HepG2 (cell line): Measurements from ENCODE around the gene RPL27A. TPM values are rescaled to one million over a fixed set of nuclear protein-coding genes. Genes with fewer than 3 reads are reported as not detected.

Experiments used
- ATAC-seq: fragments of 200-7000 bp; cut with Tn5 transposase; 3 replicates; pipeline ENCODE4 v1.9.1; 2020; ENCODE audit warnings: mild to moderate bottlenecking, moderate library complexity
- BruUV-seq: library from RNA; stranded (reverse); fragments of 400-500 nt; replicated peaks from 2 replicates; lab custom pipeline; 2021; lab: Mats Ljungman, UMichigan
- CTCF ChIA-PET: fragments of 300-600 bp; formaldehyde crosslinking; extraction: SDS; loops from one replicate; lab custom pipeline; 2021; ENCODE audit warnings: low total read pairs, inconsistent platforms, low intra/inter-chr PET ratio; lab: Yijun Ruan, JAX
- POLR2A ChIA-PET: fragments of 350-600 bp; sonication (Branson Sonifier 250); formaldehyde crosslinking; loops from one replicate; lab custom pipeline; 2020; ENCODE audit warnings: antibody characterized with exemption, inconsistent platforms; lab: Yijun Ruan, JAX
- DNase-seq: peaks from one replicate; pipeline ENCODE4 v3.0.0-alpha.2; 2015; ENCODE audit warnings: low spot score
- FAIRE-seq: peaks from 3 replicates; lab custom pipeline; 2011; peaks lifted over from hg19 to GRCh38; lab: Jason Lieb, UNC
- H2AFZ ChIP-seq: one replicate; pipeline ENCODE4 v1.6.1; 2011; ENCODE audit warnings: low read length, inconsistent platforms
- H3K27ac ChIP-seq: fragments of 300-600 bp; 3 replicates; pipeline ENCODE4 v1.8.0; 2011; ENCODE audit warnings: mixed run types, mild to moderate bottlenecking, mixed read lengths, low read length, inconsistent platforms; ENCODE audit not compliant: insufficient read depth; ENCODE audit errors: extremely low read length
- H3K27me3 ChIP-seq, 2 experiments: fragments of 200-600 bp in 1 of 2; 2 replicates in 1 of 2; 3 replicates in 1 of 2; pipeline versions ENCODE4 v1.6.0 to v1.8.0; 2011; ENCODE audit warnings: low read length in 2 of 2, mild to moderate bottlenecking in 2 of 2, moderate library complexity in 2 of 2, inconsistent platforms in 1 of 2; ENCODE audit not compliant: insufficient read depth in 2 of 2, control insufficient read depth in 1 of 2
- H3K36me3 ChIP-seq, 2 experiments: fragments of 200-600 bp in 1 of 2; replicated peaks in 1 of 2; 2 replicates in 1 of 2; 3 replicates in 1 of 2; pipeline versions ENCODE4 v1.5.1 to v1.8.0; 2011; ENCODE audit warnings: low read length in 2 of 2, inconsistent platforms in 1 of 2; ENCODE audit not compliant: insufficient read depth in 2 of 2, control insufficient read depth in 1 of 2
- H3K4me1 ChIP-seq: 2 replicates; pipeline ENCODE4 v1.5.1; 2012; ENCODE audit warnings: low read length, inconsistent platforms; ENCODE audit not compliant: insufficient read depth
- H3K4me2 ChIP-seq: 2 replicates; pipeline ENCODE4 v1.6.0; 2011; ENCODE audit warnings: low read depth, low read length, inconsistent platforms
- H3K4me3 ChIP-seq, 3 experiments: fragments of 200-600 bp in 1 of 3; sonication (generic), shearing (Covaris generic) in 1 of 3; replicated peaks in 1 of 3; 2 replicates each; pipeline ENCODE4 v1.5.1; 2011 to 2016; ENCODE audit warnings: low read length in 3 of 3, inconsistent platforms in 2 of 3, low read depth in 2 of 3, mild to moderate bottlenecking in 2 of 3, control low read depth in 1 of 3, mixed read lengths in 1 of 3; ENCODE audit not compliant: insufficient read depth in 1 of 3
- H3K79me2 ChIP-seq: one replicate; pipeline ENCODE4 v1.6.1; 2011; ENCODE audit warnings: low read length, inconsistent platforms; ENCODE audit not compliant: insufficient read depth
- H3K9ac ChIP-seq: 2 replicates; pipeline ENCODE4 v1.6.0; 2011; ENCODE audit warnings: mild to moderate bottlenecking, low read depth, low read length, inconsistent platforms; ENCODE audit not compliant: insufficient read depth
- H3K9me3 ChIP-seq: 2 replicates; pipeline ENCODE4 v1.5.1; 2012; ENCODE audit warnings: mild to moderate bottlenecking, low read length
- H4K20me1 ChIP-seq: 2 replicates; pipeline ENCODE4 v1.6.0; 2011; ENCODE audit warnings: inconsistent platforms, mild to moderate bottlenecking, low read length, moderate library complexity; ENCODE audit not compliant: insufficient read depth
- CREB1 ChIP-seq, 2 experiments: fragments of 450-650 bp in 1 of 2; IDR thresholded peaks; 2 replicates each; pipeline ENCODE4 v1.6.1; 2016 to 2017; ENCODE audit warnings: control low read depth in 1 of 2, mild to moderate bottlenecking in 1 of 2, missing compliant biosample characterization in 1 of 2, missing genetic modification characterization in 1 of 2
- CREM ChIP-seq, 2 experiments: sonication (generic) in 1 of 2; formaldehyde crosslinking in 1 of 2; IDR thresholded peaks; 2 replicates each; pipeline versions ENCODE4 v1.4.0 to v1.6.1; 2016 to 2020; ENCODE audit warnings: antibody characterized with exemption in 1 of 2, mild to moderate bottlenecking in 1 of 2, missing genetic modification reagents in 1 of 2
- ETV5 ChIP-seq: IDR thresholded peaks from 2 replicates; pipeline ENCODE4 v1.6.1; 2018; ENCODE audit warnings: missing biosample characterization, missing genetic modification reagents, inconsistent platforms, borderline replicate concordance
- FOXC1 ChIP-seq: sonication (generic); formaldehyde crosslinking; IDR thresholded peaks from 2 replicates; pipeline ENCODE4 v1.8.0; 2022; ENCODE audit warnings: mild to moderate bottlenecking, missing genetic modification reagents, borderline replicate concordance
- ZNF709 ChIP-seq: sonication (generic); formaldehyde crosslinking; IDR thresholded peaks from 2 replicates; pipeline ENCODE4 v1.5.0; 2020; ENCODE audit warnings: mild to moderate bottlenecking, missing genetic modification reagents
- WGBS: methylation state at CpG from one replicate; pipeline ENCODE4 v1.1.6; 2017; ENCODE audit warnings: low lambda C conversion rate; 5-methylcytosine and 5-hydroxymethylcytosine counted together
- in situ Hi-C: cut with HindIII; loops from 2 replicates; pipeline ENCODE4 v1.10.0; 2017; ENCODE audit warnings: low pct_unique_long_range_greater_than_20kb; ENCODE audit not compliant: extremely low pct_ligation_motif_present
- intact Hi-C: fragments of 100-400 bp; cut with micrococcal nuclease; formaldehyde crosslinking; loops from one replicate; pipeline ENCODE4 v1.10.0; 2022; ENCODE audit not compliant: unreplicated experiment
- polyA plus RNA-seq, 8 experiments: library from polyadenylated mRNA; depleted of rRNA in 3 of 8; stranded (reverse) in 7 of 8; unstranded in 1 of 8; fragments of >200 nt; fragmentation: Illumina TruSeq in 4 of 8; extraction: Trizol in 4 of 8; gene quantifications; 2 replicates each; pipeline versions ENCODE4 v1.2.1 to v1.2.3, GENCODE V29; 2011 to 2016; ENCODE audit warnings: low read depth in 4 of 8, missing spikeins in 1 of 8, mixed read lengths in 1 of 8; ENCODE audit not compliant: insufficient read depth in 1 of 8
- total RNA-seq, 5 experiments: library from RNA; depleted of rRNA; stranded (reverse); fragments of >200 nt; fragmentation: Illumina TruSeq; extraction: Trizol; gene quantifications; 2 replicates each; pipeline ENCODE4 v1.2.3, GENCODE V29; 2016; ENCODE audit warnings: low read depth in 1 of 5
- TF ChIP-seq, protein P1 (sequence below): sonication (generic); formaldehyde crosslinking; IDR thresholded peaks from 2 replicates; pipeline ENCODE4 v1.4.0; 2020; ENCODE audit warnings: missing genetic modification reagents
- TF ChIP-seq, protein P2 (sequence below), 2 experiments: sonication (generic) in 1 of 2; formaldehyde crosslinking in 1 of 2; IDR thresholded peaks; 2 replicates each; pipeline versions ENCODE4 v1.4.0 to v1.6.1; 2016 to 2020; ENCODE audit warnings: borderline replicate concordance in 1 of 2, low read depth in 1 of 2, mild to moderate bottlenecking in 1 of 2, missing genetic modification reagents in 1 of 2
- TF ChIP-seq, protein P3 (sequence below): sonication (generic); formaldehyde crosslinking; IDR thresholded peaks from 2 replicates; pipeline ENCODE4 v1.5.0; 2020; ENCODE audit warnings: mild to moderate bottlenecking, missing genetic modification reagents, borderline replicate concordance
- TF ChIP-seq, protein P4 (sequence below): sonication (generic); formaldehyde crosslinking; IDR thresholded peaks from 2 replicates; pipeline ENCODE4 v1.5.1; 2020; ENCODE audit warnings: missing genetic modification reagents, mild to moderate bottlenecking, borderline replicate concordance

RPL27A gene
- total and polyA plus RNA-seq, 2 of the 13 experiments (the other 11 are each of a cell fraction or from before 2014, with no cell fraction given), result 1,531 to 2,153 TPM

DNA sequence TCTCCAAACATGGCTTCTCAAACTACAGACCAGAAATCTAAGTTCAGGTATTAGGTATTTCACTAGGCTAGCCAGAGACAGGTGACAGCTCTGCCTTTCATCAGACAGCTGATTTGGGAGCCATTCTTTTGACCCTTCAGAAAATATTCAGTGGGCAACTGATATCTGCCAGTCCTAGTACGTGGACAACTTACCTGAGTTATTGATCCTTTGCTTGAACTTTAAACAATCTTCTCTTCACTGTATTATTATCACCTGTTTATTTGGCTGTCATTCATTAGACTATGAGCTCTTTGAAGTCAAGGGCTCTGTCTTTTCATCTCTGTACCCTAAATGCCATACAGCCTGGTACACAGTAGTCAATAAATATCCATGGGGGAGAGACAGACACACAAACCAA, 17.4 kb upstream of the RPL27A start:
- H3K27ac ChIP-seq, result peak overlapping the region; percentile 19
- no peaks in the 10 kb centered on the region for H3K79me2 ChIP-seq
- CTCF ChIA-PET, result no interaction called here
- H3K9me3 ChIP-seq, result no peaks in the 10 kb centered on the region
- WGBS, result 5% methylated on average over 1 of the region's 1 CpG
- H3K4me2 ChIP-seq, result no peak overlapping the region
- DNase-seq (no peak), FAIRE-seq (no peak), ATAC-seq (peak; percentile 83)
- H3K4me3 ChIP-seq, result no peak overlapping the region
- H3K27me3 ChIP-seq, result no peaks in the 10 kb centered on the region
- no peaks in the 10 kb centered on the region; a peak in 1 of 5 replicates for H3K36me3 ChIP-seq
- BruUV-seq, result no TSS peak
- H3K4me1 ChIP-seq, result peaks cover 16% of the 10 kb centered on the region
- intact Hi-C loops, result no loop called here
- POLR2A ChIA-PET, result interaction anchor here (0.7 to 2.1 kb wide), 2 partner anchors 17 to 23 kb away, joined by 3 to 11 read pairs; partner anchors contain the start of genes RPL27A and TRIM66
- in situ Hi-C loops, result no loop called here
- no peak overlapping the region for H2AFZ ChIP-seq
- no peaks in the 10 kb centered on the region for H4K20me1 ChIP-seq
- H3K9ac ChIP-seq, result no peak overlapping the region
- TF ChIP-seq, protein P1, sequence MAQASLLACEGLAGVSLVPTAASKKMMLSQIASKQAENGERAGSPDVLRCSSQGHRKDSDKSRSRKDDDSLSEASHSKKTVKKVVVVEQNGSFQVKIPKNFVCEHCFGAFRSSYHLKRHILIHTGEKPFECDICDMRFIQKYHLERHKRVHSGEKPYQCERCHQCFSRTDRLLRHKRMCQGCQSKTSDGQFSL (CRISPR knock-in tag), result no peak
- no peak for TF ChIP-seq FOXC1
- no peak for TF ChIP-seq CREB1 (IDR thresholded peaks at IDR 0.05)
- TF ChIP-seq CREB1 (CRISPR knock-in tag; IDR thresholded peaks at IDR 0.05), result peak; percentile 63; the same call in 1 of the 2 replicates
- no peak for TF ChIP-seq ZNF709
- no peak for TF ChIP-seq ETV5 (CRISPR knock-in tag)
- TF ChIP-seq, protein P2, sequence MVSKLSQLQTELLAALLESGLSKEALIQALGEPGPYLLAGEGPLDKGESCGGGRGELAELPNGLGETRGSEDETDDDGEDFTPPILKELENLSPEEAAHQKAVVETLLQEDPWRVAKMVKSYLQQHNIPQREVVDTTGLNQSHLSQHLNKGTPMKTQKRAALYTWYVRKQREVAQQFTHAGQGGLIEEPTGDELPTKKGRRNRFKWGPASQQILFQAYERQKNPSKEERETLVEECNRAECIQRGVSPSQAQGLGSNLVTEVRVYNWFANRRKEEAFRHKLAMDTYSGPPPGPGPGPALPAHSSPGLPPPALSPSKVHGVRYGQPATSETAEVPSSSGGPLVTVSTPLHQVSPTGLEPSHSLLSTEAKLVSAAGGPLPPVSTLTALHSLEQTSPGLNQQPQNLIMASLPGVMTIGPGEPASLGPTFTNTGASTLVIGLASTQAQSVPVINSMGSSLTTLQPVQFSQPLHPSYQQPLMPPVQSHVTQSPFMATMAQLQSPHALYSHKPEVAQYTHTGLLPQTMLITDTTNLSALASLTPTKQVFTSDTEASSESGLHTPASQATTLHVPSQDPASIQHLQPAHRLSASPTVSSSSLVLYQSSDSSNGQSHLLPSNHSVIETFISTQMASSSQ (IDR thresholded peaks at IDR 0.05; ENCODE audit: low read depth), result 0 out of 2 replicates have a peak, but pooled peaks have one; percentile 24
- TF ChIP-seq, protein P2 (CRISPR knock-in tag; IDR thresholded peaks at IDR 0.05; ENCODE audit: borderline replicate concordance), result no peak
- TF ChIP-seq, protein P3, sequence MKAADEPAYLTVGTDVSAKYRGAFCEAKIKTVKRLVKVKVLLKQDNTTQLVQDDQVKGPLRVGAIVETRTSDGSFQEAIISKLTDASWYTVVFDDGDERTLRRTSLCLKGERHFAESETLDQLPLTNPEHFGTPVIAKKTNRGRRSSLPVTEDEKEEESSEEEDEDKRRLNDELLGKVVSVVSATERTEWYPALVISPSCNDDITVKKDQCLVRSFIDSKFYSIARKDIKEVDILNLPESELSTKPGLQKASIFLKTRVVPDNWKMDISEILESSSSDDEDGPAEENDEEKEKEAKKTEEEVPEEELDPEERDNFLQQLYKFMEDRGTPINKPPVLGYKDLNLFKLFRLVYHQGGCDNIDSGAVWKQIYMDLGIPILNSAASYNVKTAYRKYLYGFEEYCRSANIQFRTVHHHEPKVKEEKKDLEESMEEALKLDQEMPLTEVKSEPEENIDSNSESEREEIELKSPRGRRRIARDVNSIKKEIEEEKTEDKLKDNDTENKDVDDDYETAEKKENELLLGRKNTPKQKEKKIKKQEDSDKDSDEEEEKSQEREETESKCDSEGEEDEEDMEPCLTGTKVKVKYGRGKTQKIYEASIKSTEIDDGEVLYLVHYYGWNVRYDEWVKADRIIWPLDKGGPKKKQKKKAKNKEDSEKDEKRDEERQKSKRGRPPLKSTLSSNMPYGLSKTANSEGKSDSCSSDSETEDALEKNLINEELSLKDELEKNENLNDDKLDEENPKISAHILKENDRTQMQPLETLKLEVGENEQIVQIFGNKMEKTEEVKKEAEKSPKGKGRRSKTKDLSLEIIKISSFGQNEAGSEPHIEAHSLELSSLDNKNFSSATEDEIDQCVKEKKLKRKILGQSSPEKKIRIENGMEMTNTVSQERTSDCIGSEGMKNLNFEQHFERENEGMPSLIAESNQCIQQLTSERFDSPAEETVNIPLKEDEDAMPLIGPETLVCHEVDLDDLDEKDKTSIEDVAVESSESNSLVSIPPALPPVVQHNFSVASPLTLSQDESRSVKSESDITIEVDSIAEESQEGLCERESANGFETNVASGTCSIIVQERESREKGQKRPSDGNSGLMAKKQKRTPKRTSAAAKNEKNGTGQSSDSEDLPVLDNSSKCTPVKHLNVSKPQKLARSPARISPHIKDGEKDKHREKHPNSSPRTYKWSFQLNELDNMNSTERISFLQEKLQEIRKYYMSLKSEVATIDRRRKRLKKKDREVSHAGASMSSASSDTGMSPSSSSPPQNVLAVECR (CRISPR knock-in tag), result peak; percentile 24; the same call in 1 of the 2 replicates
- TF ChIP-seq, protein P4, sequence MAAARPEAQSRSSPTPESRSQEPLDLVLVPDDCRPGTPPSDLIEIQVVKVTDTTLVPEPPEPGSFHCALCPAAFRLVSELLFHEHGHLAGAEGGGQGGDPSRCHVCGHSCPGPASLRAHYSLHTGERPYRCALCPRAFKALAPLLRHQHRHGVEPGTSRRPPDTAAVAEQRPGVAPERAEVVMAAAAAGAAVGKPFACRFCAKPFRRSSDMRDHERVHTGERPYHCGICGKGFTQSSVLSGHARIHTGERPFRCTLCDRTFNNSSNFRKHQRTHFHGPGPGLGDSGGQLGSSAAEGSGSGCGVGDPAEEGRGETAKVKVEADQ (CRISPR knock-in tag), result no peak
- TF ChIP-seq CREM (IDR thresholded peaks at IDR 0.05), result peak; percentile 53; the same call in 1 of the 2 replicates
- TF ChIP-seq CREM (CRISPR knock-in tag; IDR thresholded peaks at IDR 0.05), result no peak
